Panc1 (cell line): ENCODE measurements around the gene CEP104. TPM values are rescaled to one million over a fixed set of nuclear protein-coding genes. Genes with fewer than 3 reads are reported as not detected.

Experiments
- ATAC-seq: fragments of 200-7000 bp; cut with Tn5 transposase; 2 replicates; pipeline ENCODE4 v1.9.1; 2020; ENCODE audit warnings: mild to moderate bottlenecking, moderate library complexity
- BruUV-seq: library from RNA; stranded (reverse); fragments of 400-500 nt; replicated peaks from 2 replicates; lab custom pipeline; 2021; lab: Mats Ljungman, UMichigan
- CTCF ChIA-PET: fragments of 300-600 bp; sonication (Branson Sonifier 250); formaldehyde crosslinking; loops from one replicate; lab custom pipeline; 2022; ENCODE audit warnings: antibody characterized with exemption; lab: Charles Lee
- POLR2A ChIA-PET: fragments of 300-600 bp; sonication (Branson Sonifier 250); formaldehyde crosslinking; loops from one replicate; lab custom pipeline; 2022; ENCODE audit warnings: antibody characterized with exemption; lab: Charles Lee
- DNase-seq: peaks from one replicate; pipeline ENCODE4 v3.0.0-alpha.2; 2010; ENCODE audit warnings: low read depth, low spot score
- H3K27ac ChIP-seq: 2 replicates; pipeline ENCODE4 v1.5.1; 2011; ENCODE audit warnings: mild to moderate bottlenecking, low read length, inconsistent platforms
- H3K27me3 ChIP-seq: fragments of 200-500 bp; sonication (Bioruptor generic); 2 replicates; pipeline ENCODE4 v1.6.0; 2014; ENCODE audit warnings: low read length, inconsistent platforms; ENCODE audit not compliant: control insufficient read depth, insufficient read depth
- H3K36me3 ChIP-seq: fragments of 200-500 bp; sonication (Bioruptor generic); 2 replicates; pipeline ENCODE4 v1.5.1; 2014; ENCODE audit warnings: inconsistent platforms, mild to moderate bottlenecking, low read length, moderate library complexity; ENCODE audit not compliant: control insufficient read depth, insufficient read depth
- H3K4me1 ChIP-seq: 2 replicates; pipeline ENCODE4 v1.5.1; 2011; ENCODE audit warnings: inconsistent platforms, mild to moderate bottlenecking, low read length, moderate library complexity; ENCODE audit not compliant: control insufficient read depth, insufficient read depth
- H3K4me3 ChIP-seq, 2 experiments: 2 replicates each; pipeline ENCODE4 v1.5.1; 2011 to 2012; ENCODE audit warnings: low read depth in 2 of 2, low read length in 2 of 2, mild to moderate bottlenecking in 2 of 2, inconsistent platforms in 1 of 2, moderate library complexity in 1 of 2
- H3K9me3 ChIP-seq: fragments of 200-500 bp; sonication (Bioruptor generic); 2 replicates; pipeline ENCODE4 v1.5.1; 2014; ENCODE audit warnings: low read depth, mild to moderate bottlenecking, inconsistent platforms, low read length, moderate library complexity; ENCODE audit not compliant: control insufficient read depth, insufficient read depth
- CTCF ChIP-seq: fragments of 450-650 bp; IDR thresholded peaks from 2 replicates; pipeline ENCODE4 v1.5.1; 2017; ENCODE audit warnings: mild to moderate bottlenecking
- POLR2AphosphoS5 ChIP-seq: IDR thresholded peaks from 2 replicates; pipeline ENCODE4 v1.6.1; 2012; ENCODE audit warnings: mild to moderate bottlenecking, low read depth, low read length, moderate library complexity
- REST ChIP-seq, 2 experiments: IDR thresholded peaks; 2 replicates each; pipeline ENCODE4 v1.6.1; 2011 to 2012; ENCODE audit warnings: low read depth in 2 of 2, control low read depth in 1 of 2, low read length in 1 of 2, mild to moderate bottlenecking in 1 of 2, moderate library complexity in 1 of 2; ENCODE audit not compliant: insufficient read depth in 1 of 2
- SIN3A ChIP-seq: IDR thresholded peaks from 2 replicates; pipeline ENCODE4 v1.6.1; 2012; ENCODE audit warnings: low read depth, mild to moderate bottlenecking, low read length, moderate library complexity, borderline replicate concordance; ENCODE audit not compliant: insufficient read depth
- TCF7L2 ChIP-seq: IDR thresholded peaks from 2 replicates; pipeline ENCODE4 v1.6.1; 2011; ENCODE audit warnings: mild to moderate bottlenecking, low read depth, low read length, inconsistent platforms
- in situ Hi-C: cut with HindIII; loops from 2 replicates; pipeline ENCODE4 v1.10.0; 2016; ENCODE audit warnings: low sequenced_read_pairs, low pct_unique_long_range_greater_than_20kb
- intact Hi-C: fragments of 100-400 bp; cut with micrococcal nuclease; formaldehyde crosslinking; loops from one replicate; pipeline ENCODE4 v1.10.0; 2022; ENCODE audit not compliant: unreplicated experiment
- total RNA-seq: library from RNA; stranded (reverse); gene quantifications from one replicate; pipeline ENCODE4 v1.2.1, GENCODE V29; 2021; ENCODE audit not compliant: unreplicated experiment

The CEP104 gene
- total RNA-seq, 1 experiment from 2014 or later: 52.0 TPM

GRCh38 chr1:3773572-3774275 lies 83.3 kb downstream of the CEP104 start:
- intact Hi-C loops (no loop called here), in situ Hi-C loops (no loop called here)
- Histone ChIP-seq H3K27me3 (no peaks in the 10 kb centered on the region), H3K9me3 (no peaks in the 10 kb centered on the region), H3K27ac (peak overlapping the region; percentile 58), H3K36me3 (no peaks in the 10 kb centered on the region), H3K4me1 (peaks cover 51% of the 10 kb centered on the region), H3K4me3 (peak overlapping the region; percentile 53 to 57)
- TF ChIP-seq CTCF (no peak), TCF7L2 (no peak), POLR2AphosphoS5 (no peak), SIN3A (no peak), REST (IDR thresholded peaks at IDR 0.05; ENCODE audit: insufficient read depth in 1 of 2, low read depth in 2 of 2, low read length in 1 of 2) (no peak)
- BruUV-seq: no TSS peak
- CTCF ChIA-PET: interaction anchor here (1.1 kb wide), 1 partner anchor 49 kb away, joined by 3 read pairs; no protein-coding TSS in a partner anchor
- POLR2A ChIA-PET: no interaction called here
- ATAC-seq (peak; percentile 36), DNase-seq (no peak)

- no peaks in the 10 kb centered on the region for H3K27me3 ChIP-seq
- TF ChIP-seq REST (IDR thresholded peaks at IDR 0.05; ENCODE audit: insufficient read depth in 1 of 2, low read depth in 2 of 2, low read length in 1 of 2) (no peak), TCF7L2 (no peak), POLR2AphosphoS5 (no peak), CTCF (no peak), SIN3A (no peak)
- ChIA-PET POLR2A (no interaction called here), CTCF (interaction anchor here (1.1 kb wide), 1 partner anchor 48 kb away, joined by 3 read pairs; no protein-coding TSS in a partner anchor)
- H3K4me3 ChIP-seq: peak within 1 kb of the TSS; percentile 54 to 57
- in situ Hi-C loops (no loop called here), intact Hi-C loops (no loop called here)
- H3K4me1 ChIP-seq: peaks cover 51% of the 10 kb centered on the region
- BruUV-seq: no TSS peak
- ATAC-seq: peak; percentile 33
- H3K27ac ChIP-seq: peak within 1 kb of the TSS; percentile 58
- H3K9me3 ChIP-seq: no peaks in the 10 kb centered on the region
- DNase-seq: no peak
- no peaks in the 10 kb centered on the region for H3K36me3 ChIP-seq
Measured at GRCh38 chr1:3772715-3773571, 84.1 kb downstream of the CEP104 start, which contains the start of gene SMIM1. Gene SMIM1 (plus strand): TSS chr1:3772749. CDS start chr1:3775374, 2,625 bp downstream.
